ENCODE data around the gene RHOD.

- TF ChIP-seq TAF1 (IDR thresholded peaks at IDR 0.05; ENCODE audit: borderline replicate concordance, low read depth, low read length) (no peak), POLR2AphosphoS5 (IDR thresholded peaks at IDR 0.05; ENCODE audit: low read depth, low read length) (no peak), POLR2A (IDR thresholded peaks at IDR 0.05; ENCODE audit: low read depth, low read length) (no peak)
These were observed 15.6 kb downstream of the RHOD start for GRCh38 chr11:67072295-67072694.
